HUES64 (cell line): ENCODE measurements around the gene TRIM41.

ENCODE experiments used
- H3K27ac ChIP-seq: 2 replicates; pipeline ENCODE4 v1.7.0; 2013; ENCODE audit warnings: low read depth, low read length, inconsistent platforms
- H3K27me3 ChIP-seq: 2 replicates; pipeline ENCODE4 v1.6.1; 2013; ENCODE audit warnings: mild to moderate bottlenecking, low read length; ENCODE audit not compliant: insufficient read depth
- H3K36me3 ChIP-seq: 2 replicates; pipeline ENCODE4 v1.6.1; 2013; ENCODE audit warnings: mild to moderate bottlenecking, low read length; ENCODE audit not compliant: insufficient read depth
- H3K4me1 ChIP-seq: 2 replicates; pipeline ENCODE4 v1.6.1; 2013; ENCODE audit warnings: mild to moderate bottlenecking, low read length, moderate library complexity; ENCODE audit not compliant: insufficient read depth
- H3K4me3 ChIP-seq: 2 replicates; pipeline ENCODE4 v1.5.1; 2013; ENCODE audit warnings: mild to moderate bottlenecking, low read length, moderate library complexity
- H3K9ac ChIP-seq: 2 replicates; pipeline ENCODE4 v1.6.1; 2013; ENCODE audit warnings: mild to moderate bottlenecking, low read depth, low read length
- H3K9me3 ChIP-seq: 2 replicates; pipeline ENCODE4 v1.6.1; 2013; ENCODE audit warnings: low read depth, low read length; ENCODE audit not compliant: insufficient read depth
- WGBS: fragments of 150-250, 120-280 bp; methylation state at CpG from one replicate; pipeline ENCODE4 v1.1.7; 2013; ENCODE audit warnings: missing lambda C conversion rate; 5-methylcytosine and 5-hydroxymethylcytosine counted together

The TRIM41 gene

DNA sequence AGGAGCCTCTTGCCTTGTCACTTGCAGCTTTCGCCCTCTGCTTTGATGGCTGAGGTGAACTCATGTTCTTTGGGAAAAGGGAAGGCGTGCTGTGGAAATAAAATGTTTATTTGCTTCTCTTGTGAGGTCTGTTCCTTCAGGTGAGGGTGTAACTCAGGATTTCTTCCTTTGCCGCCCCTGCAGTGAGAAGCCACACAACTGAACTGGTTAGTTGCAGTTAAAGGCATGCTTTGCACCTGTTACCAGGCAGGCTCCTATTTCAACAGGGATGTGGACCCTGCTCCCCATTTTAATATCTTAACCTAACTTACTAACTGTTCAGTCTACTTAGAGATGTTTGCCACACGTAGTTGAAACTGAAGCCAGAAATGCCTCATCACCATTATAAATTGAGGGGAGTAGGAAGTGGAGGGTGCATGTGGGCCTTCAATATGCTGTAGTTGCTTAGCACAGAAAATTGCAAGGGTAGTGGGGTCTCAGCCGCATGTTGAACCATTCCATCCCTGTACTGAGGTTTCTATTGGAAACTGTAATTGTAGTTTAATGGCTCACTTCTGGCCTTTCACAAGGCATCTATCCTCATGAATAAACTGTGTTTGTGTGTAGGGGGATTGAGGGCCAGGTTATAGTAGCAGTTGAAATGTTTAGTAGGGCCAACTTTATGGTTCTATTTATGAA lies 12.7 kb downstream of the TRIM41 start:
- peak overlapping the region; percentile 43; the same call in 1 of the 2 replicates for H3K27ac ChIP-seq
- H3K27me3 ChIP-seq = no peaks in the 10 kb centered on the region
- H3K4me3 ChIP-seq = no peak overlapping the region
- no peaks in the 10 kb centered on the region for H3K4me1 ChIP-seq
- no peaks in the 10 kb centered on the region for H3K9me3 ChIP-seq
- peaks cover 93% of the 10 kb centered on the region for H3K36me3 ChIP-seq
- H3K9ac ChIP-seq = no peak overlapping the region
- 92% methylated on average over 5 of the region's 5 CpGs for WGBS

GRCh38 chr5:181236471-181236870 lies 13.4 kb downstream of the TRIM41 start:
- Histone ChIP-seq H3K4me3 (no peak overlapping the region), H3K4me1 (no peaks in the 10 kb centered on the region; the same call in 1 of the 2 replicates), H3K9ac (no peak overlapping the region), H3K27ac (no peak overlapping the region), H3K27me3 (no peaks in the 10 kb centered on the region), H3K36me3 (peaks cover 94% of the 10 kb centered on the region), H3K9me3 (no peaks in the 10 kb centered on the region)
- WGBS = 90% methylated on average over 6 of the region's 6 CpGs

- peaks cover 6% of the 10 kb centered on the region; the same call in 1 of the 2 replicates for H3K4me1 ChIP-seq
- no peak overlapping the region for H3K4me3 ChIP-seq
- peaks cover 94% of the 10 kb centered on the region for H3K36me3 ChIP-seq
- H3K27me3 ChIP-seq = no peaks in the 10 kb centered on the region
- peak overlapping the region; percentile 5; the same call in 1 of the 2 replicates for H3K27ac ChIP-seq
- no peaks in the 10 kb centered on the region for H3K9me3 ChIP-seq
- 96% methylated on average over 10 of the region's 10 CpGs for WGBS
- H3K9ac ChIP-seq = no peak overlapping the region
These were observed 14.0 kb downstream of the TRIM41 start for GRCh38 chr5:181236954-181237641.

GRCh38 chr5:181237729-181238385 lies 14.8 kb downstream of the TRIM41 start:
- no peak overlapping the region for H3K9ac ChIP-seq
- H3K27ac ChIP-seq = no peak overlapping the region
- H3K4me3 ChIP-seq = no peak overlapping the region
- peaks cover 94% of the 10 kb centered on the region for H3K36me3 ChIP-seq
- no peaks in the 10 kb centered on the region for H3K27me3 ChIP-seq
- peaks cover 8% of the 10 kb centered on the region; the same call in 1 of the 2 replicates for H3K4me1 ChIP-seq
- 95% methylated on average over 5 of the region's 5 CpGs for WGBS
- H3K9me3 ChIP-seq = no peaks in the 10 kb centered on the region

DNA sequence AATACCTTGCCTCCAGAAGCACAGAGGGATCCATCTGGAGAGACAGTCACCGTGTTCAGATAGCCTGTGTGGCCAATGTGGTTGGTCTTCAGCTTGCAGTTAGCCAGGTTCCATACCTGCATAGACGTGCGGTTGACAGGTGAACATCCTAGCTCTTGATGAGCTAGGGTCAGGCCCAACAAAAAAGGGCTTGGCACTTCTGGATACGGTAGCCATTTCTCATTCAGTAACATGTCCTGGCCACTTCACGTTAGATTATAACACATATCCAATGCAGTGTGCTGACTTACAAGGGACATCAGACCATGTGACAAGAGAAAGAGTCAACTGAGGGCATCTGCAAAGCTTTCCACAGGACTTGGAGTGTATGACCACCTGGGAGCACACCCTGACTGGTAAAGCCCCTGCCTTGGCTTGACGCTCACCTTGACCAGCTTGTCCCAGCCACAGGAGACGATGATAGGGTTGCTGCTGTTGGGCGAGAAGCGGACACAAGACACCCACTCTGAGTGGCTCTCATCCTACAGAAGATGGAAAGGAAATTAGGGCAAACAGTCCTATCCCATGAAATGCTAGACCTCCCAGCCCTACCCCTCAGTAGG lies 16.1 kb downstream of the TRIM41 start:
- no peak overlapping the region; the same call in 1 of the 2 replicates for H3K27ac ChIP-seq

GRCh38 chr5:181241393-181241975 lies 18.4 kb downstream of the TRIM41 start:
- H3K27me3 ChIP-seq = no peaks in the 10 kb centered on the region
- 80% methylated on average over 6 of the region's 6 CpGs for WGBS
- peak overlapping the region; percentile 77 for H3K4me3 ChIP-seq
- H3K4me1 ChIP-seq = peaks cover 14% of the 10 kb centered on the region; the same call in 1 of the 2 replicates
- H3K27ac ChIP-seq = peak overlapping the region; percentile 92
- H3K36me3 ChIP-seq = peaks cover 66% of the 10 kb centered on the region
- peak overlapping the region; percentile 99 for H3K9ac ChIP-seq
- no peaks in the 10 kb centered on the region for H3K9me3 ChIP-seq

More for the DNA sequence above, 16.1 kb downstream of the TRIM41 start:
- Histone ChIP-seq H3K4me1 (peaks cover 8% of the 10 kb centered on the region; the same call in 1 of the 2 replicates), H3K4me3 (no peak overlapping the region), H3K36me3 (peaks cover 87% of the 10 kb centered on the region), H3K9me3 (no peaks in the 10 kb centered on the region), H3K27me3 (no peaks in the 10 kb centered on the region), H3K9ac (no peak overlapping the region)
- WGBS = 97% methylated on average over 9 of the region's 9 CpGs

GRCh38 chr5:181242031-181242451 lies 19.0 kb downstream of the TRIM41 start:
- peak overlapping the region; percentile 77 for H3K4me3 ChIP-seq
- WGBS = 60% methylated on average over 6 of the region's 6 CpGs
- H3K4me1 ChIP-seq = peaks cover 14% of the 10 kb centered on the region; the same call in 1 of the 2 replicates

GRCh38 chr5:181243018-181243563 lies 20.0 kb downstream of the TRIM41 start:
- peak overlapping the region; percentile 77 for H3K4me3 ChIP-seq
- peak overlapping the region; percentile 92 for H3K27ac ChIP-seq
- no peaks in the 10 kb centered on the region for H3K9me3 ChIP-seq
- peaks cover 54% of the 10 kb centered on the region for H3K36me3 ChIP-seq
- H3K4me1 ChIP-seq = peaks cover 16% of the 10 kb centered on the region; the same call in 1 of the 2 replicates
- peak overlapping the region; percentile 99 for H3K9ac ChIP-seq
- H3K27me3 ChIP-seq = no peaks in the 10 kb centered on the region
- WGBS = under 1% methylated on average over 25 of the region's 25 CpGs

More at GRCh38 chr5:181242031-181242451, 19.0 kb downstream of the TRIM41 start:
- Histone ChIP-seq H3K9ac (peak overlapping the region; percentile 99), H3K27me3 (no peaks in the 10 kb centered on the region), H3K9me3 (no peaks in the 10 kb centered on the region), H3K36me3 (peaks cover 61% of the 10 kb centered on the region), H3K27ac (peak overlapping the region; percentile 92)

GRCh38 chr5:181243564-181244343 lies 20.7 kb downstream of the TRIM41 start, which contains the start of gene RACK1:
Gene RACK1 (minus strand): TSS chr5:181243906. CDS start chr5:181243800, 106 bp downstream.
- Histone ChIP-seq H3K36me3 (peaks cover 50% of the 10 kb centered on the region), H3K9me3 (no peaks in the 10 kb centered on the region), H3K4me1 (peaks cover 18% of the 10 kb centered on the region; the same call in 1 of the 2 replicates), H3K4me3 (peak within 1 kb of the TSS; percentile 77), H3K27ac (peak within 1 kb of the TSS; percentile 92), H3K27me3 (no peaks in the 10 kb centered on the region), H3K9ac (peak within 1 kb of the TSS; percentile 99)
- WGBS = under 1% methylated on average over 50 of the region's 50 CpGs
